ENCODE results near the gene TEX261.

TEX261 gene

DNA sequence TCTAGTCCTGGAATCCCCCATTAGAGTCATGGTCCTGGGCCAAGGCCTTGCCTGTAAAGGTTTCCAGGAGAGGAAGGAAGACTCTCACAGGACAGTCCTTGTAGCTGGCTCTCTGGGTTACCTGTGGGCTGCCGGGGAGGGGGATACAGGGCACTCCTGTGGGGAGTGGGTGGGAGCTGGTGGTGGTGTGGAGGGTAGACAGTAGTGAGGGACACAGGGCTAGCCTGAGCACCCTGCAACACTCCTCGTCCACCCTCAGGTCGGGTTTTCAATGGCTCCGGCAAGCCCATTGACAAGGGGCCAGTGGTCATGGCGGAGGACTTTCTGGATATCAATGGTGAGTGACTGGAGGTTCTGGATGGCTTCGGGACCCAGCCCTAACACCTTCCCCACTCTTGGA is 35.9 kb downstream of the TEX261 start:
- TF ChIP-seq GATA2 (IDR thresholded peaks at IDR 0.05; ENCODE audit: low read depth, low read length) (no peak), GATA3 (IDR thresholded peaks at IDR 0.05; ENCODE audit: low read depth, low read length) (no peak)

DNA sequence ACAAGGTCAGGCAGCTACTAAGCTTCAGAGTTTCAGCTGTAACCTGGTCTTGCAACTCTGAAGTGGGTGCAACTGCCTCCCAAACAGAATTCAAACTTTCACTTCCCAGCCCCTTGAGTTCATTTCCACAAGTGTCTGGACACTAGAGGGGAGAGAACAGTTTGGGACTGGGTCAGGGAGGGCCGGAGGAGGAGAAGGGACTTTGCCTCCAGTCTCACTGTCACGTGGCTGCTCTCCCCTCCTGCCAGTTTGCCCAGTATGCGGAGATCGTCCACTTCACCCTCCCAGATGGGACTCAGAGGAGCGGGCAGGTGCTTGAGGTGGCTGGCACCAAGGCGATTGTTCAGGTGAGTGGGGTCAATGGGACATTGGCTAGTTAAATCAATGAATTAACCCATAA is 36.9 kb downstream of the TEX261 start:
- TF ChIP-seq GATA2 (IDR thresholded peaks at IDR 0.05; ENCODE audit: low read depth, low read length) (no peak), GATA3 (IDR thresholded peaks at IDR 0.05; ENCODE audit: low read depth, low read length) (no peak)

DNA sequence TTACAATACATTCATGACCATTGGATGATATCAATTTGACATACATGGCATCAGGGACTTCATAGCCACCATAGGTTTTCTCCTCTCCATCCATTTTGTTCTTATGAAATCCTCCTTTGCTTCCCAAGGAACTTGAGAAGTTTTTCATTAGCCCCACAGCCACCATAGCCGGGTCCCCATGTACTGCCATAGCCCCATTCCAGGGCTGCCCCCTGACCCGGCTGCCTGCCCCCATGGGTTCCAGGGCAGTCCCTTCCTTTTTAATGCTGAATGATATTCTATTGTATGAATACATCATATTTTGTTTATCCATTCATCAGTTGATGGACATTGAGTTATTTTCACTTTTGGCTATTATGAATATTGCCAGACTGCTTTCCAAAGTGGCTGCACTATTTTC is 38.5 kb downstream of the TEX261 start:
- TF ChIP-seq GATA3 (IDR thresholded peaks at IDR 0.05; ENCODE audit: low read depth, low read length) (no peak), GATA2 (IDR thresholded peaks at IDR 0.05; ENCODE audit: low read depth, low read length) (no peak)

DNA sequence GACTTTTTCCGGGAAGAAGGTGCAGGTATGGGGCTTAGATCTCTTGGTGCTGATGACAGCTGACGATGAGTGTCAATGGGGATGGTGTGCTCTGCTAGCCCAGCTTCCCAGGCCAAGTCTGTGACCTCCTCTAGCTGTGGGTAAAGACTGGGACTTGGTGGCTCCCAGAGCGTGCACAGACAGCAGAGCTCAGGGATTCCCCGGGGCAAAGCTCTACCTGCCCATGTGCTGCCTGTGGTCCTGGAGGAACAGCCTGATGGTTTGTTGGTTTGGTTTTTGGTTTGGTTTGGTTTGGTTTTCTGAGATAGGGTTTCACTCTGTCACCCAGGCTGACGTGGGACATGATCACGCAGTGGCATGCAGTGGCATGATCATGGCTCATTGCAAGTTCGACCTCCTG is 39.8 kb downstream of the TEX261 start:
- TF ChIP-seq GATA3 (IDR thresholded peaks at IDR 0.05; ENCODE audit: low read depth, low read length), result no peak
- no peak for TF ChIP-seq GATA2 (IDR thresholded peaks at IDR 0.05; ENCODE audit: low read depth, low read length)

DNA sequence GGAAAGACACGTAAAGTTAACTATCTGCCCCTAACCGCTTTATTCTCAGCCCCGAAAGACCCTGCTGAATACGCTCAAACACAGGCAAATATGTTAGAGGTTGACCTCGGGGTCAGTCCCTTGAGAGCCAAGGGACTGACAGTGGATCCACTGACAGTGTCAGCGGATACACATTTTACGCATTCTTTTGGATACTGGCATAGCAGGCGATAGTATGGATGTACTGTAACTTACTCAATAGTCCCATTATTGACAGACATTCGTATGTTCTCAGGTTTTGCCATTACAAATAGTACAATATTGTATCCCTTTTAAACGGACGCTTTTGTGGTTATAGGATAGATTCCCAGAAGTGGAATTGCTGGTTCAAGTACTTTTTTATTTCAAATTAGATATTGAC is 45.6 kb downstream of the TEX261 start:
- TF ChIP-seq GATA2 (IDR thresholded peaks at IDR 0.05; ENCODE audit: low read depth, low read length) (no peak), GATA3 (IDR thresholded peaks at IDR 0.05; ENCODE audit: low read depth, low read length) (no peak)

DNA sequence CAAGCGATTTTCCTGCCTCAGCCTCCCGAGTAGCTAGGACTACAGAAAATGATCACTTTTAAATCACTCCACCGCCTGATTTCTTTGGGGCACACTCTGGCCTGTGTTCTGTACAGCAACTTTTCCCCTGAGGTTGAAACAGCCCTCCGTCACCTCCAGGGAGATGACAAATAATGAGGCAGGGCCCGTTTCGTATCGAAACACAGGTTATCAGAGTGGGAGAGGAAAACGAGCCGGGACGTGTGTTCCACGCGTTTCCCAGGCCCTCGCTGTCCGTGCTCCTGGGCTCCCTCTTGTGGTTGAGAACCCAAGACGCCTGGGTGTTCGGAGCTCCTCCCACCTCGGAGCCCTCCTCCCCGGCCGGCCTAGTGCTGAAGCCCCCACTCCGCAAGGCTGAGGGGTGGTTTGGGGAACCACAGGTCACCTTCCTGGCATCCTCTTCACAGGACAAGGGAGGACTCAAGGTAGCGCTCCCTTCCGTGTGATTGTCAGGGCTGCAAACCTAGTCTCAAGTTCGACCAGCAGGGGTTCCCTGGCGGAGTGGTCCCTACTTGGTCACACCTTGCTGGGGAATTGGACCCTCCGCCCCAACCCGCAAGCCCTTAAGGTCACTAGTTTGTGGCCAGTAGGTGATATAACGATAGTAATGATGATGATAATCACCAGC is 46.2 kb downstream of the TEX261 start:
- TF ChIP-seq GATA2 (IDR thresholded peaks at IDR 0.05; ENCODE audit: low read depth, low read length) (no peak), GATA3 (IDR thresholded peaks at IDR 0.05; ENCODE audit: low read depth, low read length) (no peak)

DNA sequence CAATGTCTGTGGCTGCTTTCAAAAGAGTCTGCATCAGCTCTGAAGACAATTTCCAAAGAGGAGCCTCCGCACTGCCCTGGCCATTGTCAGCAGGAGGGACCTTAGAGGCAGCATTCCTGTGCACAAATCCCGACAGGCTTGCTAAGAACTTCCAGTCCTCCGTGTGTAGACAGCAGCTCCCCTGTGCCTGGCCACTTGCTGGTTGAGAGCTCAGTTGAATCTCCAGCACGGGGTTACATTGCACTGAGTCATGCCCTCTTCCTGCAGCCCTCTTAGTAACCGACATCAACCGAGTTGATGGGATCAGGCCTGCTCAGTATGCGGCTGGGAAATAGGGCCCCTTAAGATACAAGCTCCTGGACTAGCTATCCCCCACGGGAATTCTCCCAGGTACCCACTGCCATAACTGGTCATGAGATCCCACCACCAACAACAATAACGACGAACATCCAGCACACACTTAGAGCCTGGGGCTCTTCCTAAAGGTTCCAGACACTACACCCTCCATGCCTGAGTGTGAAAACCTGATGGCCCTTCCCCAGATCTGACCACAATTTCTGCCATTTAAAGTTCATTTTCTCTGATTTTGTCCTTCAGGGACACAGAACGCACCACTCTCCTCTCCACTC is 47.0 kb downstream of the TEX261 start:
- TF ChIP-seq GATA2 (IDR thresholded peaks at IDR 0.05; ENCODE audit: low read depth, low read length) (no peak), GATA3 (IDR thresholded peaks at IDR 0.05; ENCODE audit: low read depth, low read length) (no peak)

DNA sequence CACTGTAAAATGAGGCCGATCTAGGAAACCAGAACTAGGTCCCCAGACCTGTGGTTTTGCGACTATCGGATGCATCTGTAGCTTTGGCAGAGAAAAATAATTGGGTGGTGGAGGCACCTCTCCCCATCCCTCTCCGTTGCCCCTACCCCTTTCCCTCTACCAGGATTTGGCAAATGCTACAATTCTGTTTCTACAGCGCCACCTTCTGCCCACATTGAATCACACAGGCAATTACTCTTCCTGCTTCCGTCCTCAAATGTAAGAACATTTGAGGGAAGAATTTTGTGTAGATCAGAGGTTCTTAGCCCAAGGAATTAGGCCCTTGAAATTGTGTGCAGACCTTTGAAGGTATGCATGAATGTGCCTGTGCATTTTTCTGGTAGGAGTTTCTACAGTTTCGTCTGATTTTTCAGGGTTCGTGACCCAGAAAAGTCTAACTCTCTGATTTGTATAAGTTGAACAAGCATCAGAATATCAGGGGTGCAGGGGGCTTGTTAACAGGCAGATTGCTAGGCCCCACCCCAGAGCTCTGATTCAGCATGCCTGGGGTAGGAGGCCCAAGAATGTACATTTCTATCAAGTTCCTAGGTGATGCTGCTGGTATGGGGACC is 47.7 kb downstream of the TEX261 start:
- TF ChIP-seq GATA3 (IDR thresholded peaks at IDR 0.05; ENCODE audit: low read depth, low read length), result no peak
- TF ChIP-seq GATA2 (IDR thresholded peaks at IDR 0.05; ENCODE audit: low read depth, low read length), result no peak

DNA sequence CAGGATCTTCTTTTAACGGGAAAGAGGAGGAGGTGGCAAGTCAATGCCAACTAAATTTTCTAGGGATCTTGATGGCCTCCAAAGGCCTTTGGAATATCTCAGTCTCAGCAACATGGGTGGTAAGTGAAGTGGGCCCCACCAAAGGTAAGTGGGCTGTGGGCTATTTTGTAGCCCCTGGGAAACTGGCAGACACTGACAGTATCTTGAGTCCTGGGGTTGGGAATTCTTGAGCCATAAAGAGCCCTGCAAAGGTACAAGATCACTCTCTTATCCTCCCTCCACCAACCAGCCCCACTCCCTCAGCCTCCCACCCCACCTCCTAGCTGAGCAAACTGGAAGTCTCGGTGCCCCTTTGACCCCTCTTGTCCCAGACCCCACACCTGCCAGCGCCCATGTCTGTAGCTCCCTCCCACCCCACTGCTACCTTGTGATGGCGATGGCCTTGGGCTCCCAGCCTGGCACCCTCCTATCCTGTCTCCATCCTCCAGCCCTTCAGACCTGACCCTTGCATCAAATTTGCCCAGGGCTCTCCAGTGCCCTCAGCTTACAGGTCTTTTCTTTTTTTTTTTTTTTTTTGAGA is 50.5 kb downstream of the TEX261 start:
- TF ChIP-seq GATA2 (IDR thresholded peaks at IDR 0.05; ENCODE audit: low read depth, low read length) (no peak), GATA3 (IDR thresholded peaks at IDR 0.05; ENCODE audit: low read depth, low read length) (no peak)

DNA sequence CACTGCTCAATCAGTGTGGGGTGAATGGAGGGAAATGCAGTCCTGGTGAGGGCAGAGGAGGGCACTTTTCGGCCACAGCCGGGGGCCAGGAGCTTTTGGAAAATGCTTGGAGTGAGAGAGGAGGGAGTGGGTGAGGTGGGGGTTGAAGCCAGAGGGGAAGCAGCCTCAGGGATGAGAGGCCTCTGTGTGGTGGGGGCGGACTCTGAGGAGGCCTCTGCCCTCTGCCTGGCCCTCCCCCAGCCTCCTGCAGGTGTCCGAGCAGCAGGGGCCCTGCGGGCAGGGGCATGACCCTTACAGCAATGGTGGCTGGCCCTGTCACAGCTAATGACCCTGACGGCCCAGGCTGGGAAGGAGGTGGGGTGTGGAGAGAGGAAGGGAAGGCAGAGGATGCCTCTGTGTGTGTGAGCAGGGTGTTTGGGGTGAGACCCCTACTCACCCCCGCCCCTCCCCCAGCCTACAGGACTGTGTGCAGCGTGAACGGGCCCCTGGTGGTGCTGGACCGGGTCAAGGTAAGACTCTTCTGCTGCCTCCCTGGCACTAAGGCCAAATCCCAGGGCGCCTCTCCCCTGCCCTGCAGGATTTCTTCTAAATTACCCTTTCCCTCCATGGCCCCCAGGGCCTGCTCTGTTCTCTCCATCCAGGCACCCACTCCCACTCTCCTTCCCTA is 51.3 kb downstream of the TEX261 start:
- TF ChIP-seq GATA3 (IDR thresholded peaks at IDR 0.05; ENCODE audit: low read depth, low read length), result no peak
- TF ChIP-seq GATA2 (IDR thresholded peaks at IDR 0.05; ENCODE audit: low read depth, low read length), result no peak

DNA sequence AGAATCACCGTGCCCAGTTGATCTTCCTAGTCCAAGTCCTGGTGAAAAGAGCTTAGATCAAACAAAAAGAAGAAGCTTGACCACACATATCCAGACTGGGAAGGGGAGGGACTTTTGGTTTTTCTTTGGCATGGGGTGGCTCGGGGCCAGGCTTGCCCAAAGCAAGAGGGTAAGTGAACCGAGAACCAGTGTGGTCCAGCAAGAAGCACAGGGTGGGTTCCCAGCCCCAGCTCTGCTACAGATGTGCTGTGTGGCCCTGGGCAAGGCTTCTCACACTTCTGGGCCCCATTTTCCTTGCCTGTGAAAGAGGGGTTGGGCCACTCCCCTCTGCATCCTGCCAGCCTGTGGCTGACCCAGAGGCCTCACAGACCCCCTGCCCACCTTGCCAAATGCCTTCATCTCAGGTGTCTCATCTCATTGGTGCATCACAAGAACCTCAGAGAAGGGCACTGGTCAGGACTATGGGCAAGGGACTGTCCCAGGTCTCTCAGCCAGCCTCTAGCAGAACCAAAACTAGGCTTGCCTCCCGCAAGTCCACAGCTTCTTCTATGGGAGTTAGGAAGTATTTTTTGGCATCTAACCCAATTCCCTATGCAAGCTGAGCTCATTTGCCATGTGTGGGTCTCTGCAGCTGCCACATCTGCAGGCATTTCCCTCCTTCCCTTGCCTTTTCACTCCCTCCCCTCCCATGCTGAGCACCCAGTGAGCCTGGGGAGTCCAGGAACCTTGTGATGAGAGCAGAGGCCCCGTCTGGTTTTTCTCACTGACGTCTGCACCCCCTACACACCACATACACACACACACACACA is 52.1 kb downstream of the TEX261 start:
- TF ChIP-seq GATA3 (IDR thresholded peaks at IDR 0.05; ENCODE audit: low read depth, low read length), result no peak
- no peak for TF ChIP-seq GATA2 (IDR thresholded peaks at IDR 0.05; ENCODE audit: low read depth, low read length)

DNA sequence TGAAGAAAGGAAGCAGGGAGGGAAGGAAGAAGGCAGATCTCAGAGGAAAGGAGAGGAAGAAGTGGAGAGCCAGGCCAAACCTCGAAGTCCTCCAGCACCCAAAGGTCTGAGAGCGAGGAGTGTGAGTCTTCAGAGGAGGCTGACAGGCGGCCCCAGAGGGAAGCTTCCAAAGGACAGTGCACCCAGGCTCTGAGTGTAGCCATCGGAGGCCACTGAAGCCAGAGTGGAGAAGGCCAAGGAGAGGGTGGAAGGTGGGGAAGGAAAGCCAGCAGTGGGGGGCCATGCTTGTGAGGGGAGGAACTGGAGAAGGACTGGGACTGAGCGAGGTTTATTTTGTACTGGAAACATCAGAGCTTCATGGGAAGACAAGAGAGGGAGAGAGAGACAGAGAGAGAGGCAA is 53.0 kb downstream of the TEX261 start:
- TF ChIP-seq GATA3 (IDR thresholded peaks at IDR 0.05; ENCODE audit: low read depth, low read length), result no peak
- TF ChIP-seq GATA2 (IDR thresholded peaks at IDR 0.05; ENCODE audit: low read depth, low read length), result no peak

DNA sequence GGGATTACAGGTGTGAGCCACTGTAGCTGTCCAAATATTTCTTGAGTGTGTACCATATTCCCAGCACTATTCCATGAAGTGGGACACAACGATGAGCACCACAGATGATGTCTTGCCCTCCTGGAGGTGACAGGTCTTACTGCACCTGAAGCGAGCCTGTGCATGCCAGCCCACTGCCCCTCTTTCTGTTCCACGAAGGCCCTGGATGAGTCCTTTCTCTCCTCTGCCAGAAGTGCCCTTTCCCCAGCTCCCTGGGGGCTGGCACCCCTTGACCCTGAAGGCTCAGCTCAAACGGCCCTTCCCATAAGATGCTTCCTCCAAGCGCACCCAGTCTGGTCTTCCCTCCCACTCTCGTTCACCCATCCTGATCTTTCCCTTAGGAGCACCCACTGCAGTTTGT is 53.5 kb downstream of the TEX261 start:
- TF ChIP-seq GATA2 (IDR thresholded peaks at IDR 0.05; ENCODE audit: low read depth, low read length) (no peak), GATA3 (IDR thresholded peaks at IDR 0.05; ENCODE audit: low read depth, low read length) (no peak)

Measured in SH-SY5Y (cell line).